Amygdala (tissue), 56 donors: Measurements from ENCODE around the gene SPI1.
"Not testable (repeated sequence)": the region's sequence is repeated elsewhere in the genome, so short reads cannot be mapped to it uniquely, and the experiment has no call there.

ENCODE experiments used
- DNase-seq, 56 donors: peaks; one replicate each; lab custom pipeline; 2025; lab: John Stamatoyannopoulos, UW

Gene SPI1

GRCh38 chr11:47342854-47343253 lies 35.5 kb downstream of the SPI1 start:
- no peak for DNase-seq

- DNase-seq: no peak
Observed at GRCh38 chr11:47342036-47342803, 36.1 kb downstream of the SPI1 start.

DNA sequence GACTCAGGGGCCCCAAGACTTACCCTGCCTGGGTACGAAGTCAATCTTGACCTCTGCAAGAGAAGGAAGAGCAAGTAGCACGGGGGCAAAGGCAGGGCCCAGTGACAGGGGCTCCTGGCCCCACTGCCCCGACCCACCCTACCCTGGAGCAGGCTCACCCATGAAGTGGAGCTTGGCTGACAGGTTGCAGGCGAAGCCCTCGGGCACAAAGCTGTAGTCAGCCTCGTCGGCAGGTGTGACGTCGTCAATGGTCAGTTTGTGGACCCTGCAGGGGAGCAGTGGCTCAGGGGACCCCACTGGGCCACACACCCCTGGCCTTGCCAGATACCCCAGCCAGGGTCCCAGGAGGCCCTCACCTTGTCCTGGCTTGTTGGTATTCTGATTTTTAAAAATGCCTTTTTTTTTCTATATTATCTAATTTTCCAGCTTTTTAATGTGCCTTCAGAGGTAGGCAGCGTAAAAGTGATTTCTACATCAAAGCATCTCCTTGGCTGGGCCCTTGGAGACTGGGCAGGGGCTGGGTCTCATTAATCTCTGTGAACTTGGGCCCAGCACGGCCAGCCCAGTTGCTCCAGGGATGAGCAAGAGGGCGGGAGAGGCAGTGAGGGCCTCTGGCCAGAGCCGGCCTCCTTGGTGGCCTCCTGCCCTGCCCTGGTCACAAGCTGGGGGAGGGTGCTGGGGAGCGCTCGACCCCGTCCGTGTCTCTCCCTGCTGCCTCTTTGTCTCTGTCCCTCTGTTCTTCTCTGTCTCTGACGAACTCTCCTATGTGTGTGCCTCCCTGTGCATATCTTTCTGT lies 37.2 kb downstream of the SPI1 start:
- no peak for DNase-seq

- DNase-seq: no peak
Observed at GRCh38 chr11:47340010-47340409, 38.3 kb downstream of the SPI1 start.

DNA sequence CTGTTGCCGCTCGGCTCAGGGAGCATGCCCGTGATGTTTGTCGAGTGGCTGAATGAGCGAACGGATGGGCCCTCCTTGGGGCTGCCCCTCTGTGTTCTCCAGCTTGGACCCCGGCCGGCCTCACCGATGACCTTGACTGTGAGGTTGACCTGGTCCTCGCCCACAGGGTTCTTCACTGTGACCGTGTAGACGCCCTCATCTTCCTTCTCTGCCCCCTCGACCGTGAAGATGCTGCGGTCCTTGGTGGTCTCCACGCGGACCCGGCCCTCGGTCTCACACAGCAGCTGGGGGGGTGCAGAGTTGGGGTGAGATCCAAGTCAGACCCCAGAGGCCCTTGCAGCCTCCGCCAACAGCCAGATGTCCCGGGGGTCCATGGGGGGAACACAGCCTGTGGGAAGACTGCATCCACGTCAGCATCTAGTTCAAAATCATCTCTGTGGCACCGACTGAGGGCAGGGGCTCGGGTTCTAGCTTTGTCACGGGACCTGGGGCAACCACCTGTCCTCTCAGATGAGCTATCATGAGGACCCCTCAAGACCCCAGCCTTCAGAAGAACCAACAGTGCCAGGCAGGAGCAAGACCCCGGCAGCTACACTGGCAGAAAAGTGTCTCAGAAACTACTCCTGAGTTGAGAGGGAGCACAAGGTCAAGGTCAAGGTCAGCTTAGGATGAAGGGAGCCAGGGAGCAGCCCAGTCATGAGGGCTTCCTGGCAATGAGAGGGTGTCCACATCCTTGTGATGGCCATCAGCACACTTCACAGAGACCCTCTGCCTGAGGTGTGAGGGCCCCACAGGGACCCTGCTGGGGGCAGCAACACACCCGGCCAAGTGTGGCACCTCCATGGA lies 39.7 kb downstream of the SPI1 start:
- no peak for DNase-seq

DNA sequence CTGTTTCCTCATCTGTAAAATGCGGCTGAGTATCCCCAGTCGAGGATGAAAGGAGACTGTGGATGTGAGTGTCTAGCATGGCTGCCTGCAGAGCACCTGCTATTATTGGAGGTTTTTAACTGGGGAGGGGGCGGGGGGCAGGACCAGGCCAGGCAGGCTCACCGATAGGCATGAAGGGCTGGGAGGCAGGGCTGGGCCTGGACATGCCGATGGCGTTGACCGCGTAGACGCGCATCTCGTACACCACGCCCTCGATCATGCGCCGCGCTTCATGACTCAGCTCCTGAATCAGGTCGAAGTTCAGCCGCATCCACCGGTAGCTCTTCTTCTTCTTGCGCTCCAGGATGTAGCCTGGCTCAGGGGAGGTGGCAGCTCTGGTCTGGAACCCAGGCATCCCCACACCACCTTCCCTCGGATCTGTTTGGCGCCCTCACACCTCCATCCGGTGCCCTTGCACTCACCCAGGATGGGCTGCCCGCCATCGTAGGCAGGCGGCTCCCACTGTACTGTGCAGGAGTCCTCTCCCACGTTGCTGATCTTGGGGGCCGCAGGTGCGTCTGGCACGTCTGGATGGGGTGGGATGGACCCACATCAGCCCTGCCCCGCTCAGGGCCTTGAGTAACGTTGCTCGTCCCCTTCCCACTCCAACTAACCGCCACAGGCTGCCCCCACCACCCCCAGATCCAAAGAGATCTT lies 41.0 kb downstream of the SPI1 start:
- DNase-seq: no peak

- DNase-seq: no peak
Observed at GRCh38 chr11:47336595-47336994, 41.8 kb downstream of the SPI1 start.

DNA sequence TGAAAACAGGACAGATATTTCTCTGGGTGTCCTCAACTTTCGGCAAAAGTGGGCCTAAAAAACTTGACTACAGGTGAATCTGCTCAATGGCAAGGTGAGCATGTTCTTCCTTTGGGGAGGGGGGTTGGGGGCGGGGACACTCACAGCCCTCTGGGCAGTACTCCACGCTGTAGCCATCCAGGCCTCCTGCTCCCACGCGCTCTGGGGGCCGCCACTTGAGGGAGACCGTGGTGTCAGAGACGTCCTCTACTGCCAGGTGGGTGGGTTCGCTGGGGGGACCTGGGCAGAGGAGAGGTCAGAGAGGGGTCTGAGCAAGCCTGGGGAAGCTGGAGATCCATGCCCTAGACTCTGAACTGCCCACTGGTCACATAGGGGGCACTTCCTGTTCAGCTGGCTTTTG lies 42.6 kb downstream of the SPI1 start:
- DNase-seq: no peak

- not testable (repeated sequence) for DNase-seq
Observed at GRCh38 chr11:47334699-47335411, 43.5 kb downstream of the SPI1 start.

- no peak for DNase-seq
Observed at GRCh38 chr11:47333886-47334443, 44.4 kb downstream of the SPI1 start.

- no peak for DNase-seq
Observed at GRCh38 chr11:47333526-47333845, 44.9 kb downstream of the SPI1 start.

DNA sequence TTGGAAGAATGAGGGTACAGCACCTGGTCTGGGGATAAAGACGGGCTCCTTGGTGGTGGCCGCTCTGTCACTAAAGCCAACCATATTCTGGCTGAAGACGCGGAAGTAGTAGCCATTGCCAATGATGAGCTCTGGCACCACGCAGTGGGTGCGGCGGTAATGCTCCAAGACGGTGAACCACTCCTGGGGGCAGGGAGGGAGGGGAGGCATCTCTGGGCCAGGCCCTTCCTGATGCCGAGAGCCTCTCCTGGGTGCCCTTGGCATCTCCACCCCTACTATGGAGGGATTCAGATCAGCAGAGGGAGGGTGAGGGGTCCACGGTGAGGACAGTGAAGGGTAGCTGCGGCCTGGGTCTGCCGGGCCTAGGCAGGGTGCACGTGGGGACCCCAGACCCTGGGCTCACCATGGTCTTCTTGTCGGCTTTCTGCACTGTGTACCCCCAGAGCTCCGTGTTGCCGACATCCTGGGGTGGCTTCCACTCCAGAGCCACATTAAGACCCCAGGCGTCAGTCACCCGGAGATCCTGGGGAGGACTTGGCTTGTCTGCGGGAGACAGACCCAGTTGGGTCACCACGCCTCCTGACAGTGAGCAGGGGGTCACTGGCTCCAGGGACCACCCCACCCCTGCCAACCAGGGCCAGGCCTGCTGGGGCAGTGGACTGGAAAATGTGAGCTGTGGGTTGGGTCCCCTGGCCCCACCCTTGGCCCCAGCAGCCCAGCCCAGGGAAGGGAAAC lies 45.4 kb downstream of the SPI1 start:
- DNase-seq: no peak

DNA sequence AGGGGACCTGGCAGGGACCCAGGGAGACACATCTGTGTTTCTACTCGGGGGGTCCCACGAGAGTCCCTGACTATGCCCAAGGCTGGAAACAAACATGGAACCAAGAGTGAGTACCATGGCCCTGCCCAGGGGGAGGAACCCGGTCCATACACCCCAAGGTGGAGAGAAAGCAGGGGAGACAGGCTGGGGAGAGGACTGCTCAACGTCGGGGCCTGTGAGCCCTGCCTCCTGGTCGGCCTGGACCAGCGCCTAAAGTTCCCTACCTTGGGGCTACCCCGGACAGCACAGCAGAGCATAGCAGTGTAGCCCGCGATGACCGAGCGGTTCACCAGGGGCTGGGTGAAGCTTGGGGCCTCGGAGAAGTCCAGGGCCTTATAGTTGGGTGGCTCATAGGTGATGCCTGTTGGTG lies 46.0 kb downstream of the SPI1 start:
- DNase-seq: no peak

DNA sequence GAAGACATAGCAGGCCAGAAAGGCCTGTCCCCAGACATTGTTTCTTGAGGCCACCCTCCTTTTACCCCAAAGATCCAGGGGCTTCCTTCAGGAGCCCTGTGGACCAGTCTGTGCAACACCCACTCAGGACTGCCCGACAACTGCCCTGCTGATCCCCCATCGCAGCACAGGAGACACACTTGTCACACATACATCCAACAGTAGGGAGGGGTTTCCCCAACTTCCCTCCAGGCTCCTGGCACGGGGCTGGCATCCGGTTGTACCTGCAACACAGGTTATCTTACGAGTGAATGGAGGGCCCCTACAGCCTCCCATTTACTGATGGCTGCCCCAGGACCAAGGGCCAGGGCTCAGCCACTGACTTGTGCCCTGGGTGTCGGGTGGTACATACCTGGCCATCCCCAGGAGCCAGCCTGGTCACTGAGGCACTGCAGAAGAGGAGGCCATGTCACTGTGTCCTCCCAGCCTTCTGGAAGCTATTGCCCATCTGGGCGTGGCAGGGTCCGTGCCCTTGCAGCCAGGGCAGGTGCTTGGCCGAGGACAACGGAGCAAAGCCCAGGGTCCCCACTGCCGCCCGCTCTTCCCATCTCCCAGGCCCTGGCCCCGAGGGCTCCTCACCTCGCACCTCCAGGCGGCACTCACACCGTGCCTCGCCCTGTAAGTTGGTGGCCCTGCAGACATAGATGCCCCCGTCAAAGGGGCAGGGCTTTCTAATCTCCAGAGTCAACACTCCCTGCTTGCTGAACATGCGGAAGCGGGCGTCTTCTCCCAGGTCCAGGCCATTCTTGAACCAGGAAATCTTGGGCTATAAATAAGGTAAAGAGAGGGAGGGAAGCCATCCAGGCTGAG lies 46.7 kb downstream of the SPI1 start:
- DNase-seq: no peak

GRCh38 chr11:47329987-47330931 lies 48.1 kb downstream of the SPI1 start:
- no peak for DNase-seq

- DNase-seq: no peak
Observed at GRCh38 chr11:47329431-47329986, 48.8 kb downstream of the SPI1 start.
